GM06990 (cell line): ENCODE results near the gene NRCAM.

Experiments used
- DNase-seq: peaks from one replicate; pipeline ENCODE4 v3.0.0-alpha.2; 2011; ENCODE audit not compliant: insufficient read length; ENCODE audit errors: extremely low read depth
- H3K27me3 ChIP-seq: replicated peaks from 2 replicates; pipeline ENCODE4 v1.6.0; 2011; ENCODE audit warnings: low read length; ENCODE audit not compliant: control insufficient read depth, insufficient read depth
- H3K36me3 ChIP-seq: 2 replicates; pipeline ENCODE4 v1.5.1; 2011; ENCODE audit warnings: low read length; ENCODE audit not compliant: control insufficient read depth, insufficient read depth
- H3K4me3 ChIP-seq: replicated peaks from 2 replicates; pipeline ENCODE4 v1.5.1; 2011; ENCODE audit warnings: low read depth, mild to moderate bottlenecking, control low read depth, low read length
- TF ChIP-seq, protein P1 (sequence below): IDR thresholded peaks from 2 replicates; pipeline ENCODE4 v1.5.1; 2011; ENCODE audit warnings: low read length, control low read depth, mild to moderate bottlenecking, inconsistent platforms; ENCODE audit not compliant: insufficient read depth, poor library complexity, severe bottlenecking

The NRCAM gene

DNA sequence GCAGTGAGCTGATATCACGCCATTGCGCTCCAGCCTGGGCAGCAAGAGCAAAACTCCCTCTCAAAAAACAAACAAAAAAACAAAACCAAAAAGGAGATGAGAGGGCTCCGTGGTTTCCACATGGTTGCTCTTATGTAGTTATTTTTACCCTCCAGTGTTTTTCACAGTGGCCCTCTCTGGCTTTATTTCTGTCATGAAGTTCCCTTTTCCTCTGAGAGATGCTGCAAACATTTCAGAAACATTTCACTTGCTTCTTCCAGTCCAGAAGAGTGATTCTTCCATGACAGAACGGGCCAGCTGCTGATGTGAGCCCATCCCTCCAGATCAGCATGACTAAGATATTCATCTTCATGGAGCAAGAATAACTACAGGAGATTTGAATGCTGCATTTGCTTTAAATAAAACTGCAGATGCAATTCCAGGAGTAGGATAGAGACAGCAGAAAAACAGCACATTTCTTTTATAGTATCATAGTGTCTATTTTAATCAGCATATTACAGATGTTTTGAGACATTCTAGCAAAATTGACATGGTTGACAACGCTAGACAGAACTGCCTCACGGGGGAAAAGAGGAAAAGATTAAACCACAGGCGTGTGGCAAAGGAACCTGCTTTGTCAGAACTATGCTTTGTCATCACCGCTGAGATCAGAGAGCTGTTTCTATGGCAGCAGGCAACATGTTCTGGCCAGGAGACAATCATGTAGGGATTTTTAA is 40.3 kb downstream of the NRCAM start:
- Histone ChIP-seq H3K27me3 (no peaks in the 10 kb centered on the region; the same call in 1 of the 2 replicates), H3K36me3 (no peaks in the 10 kb centered on the region), H3K4me3 (peak overlapping the region; percentile 21)
- DNase-seq: peak; percentile 71
- TF ChIP-seq, protein P1, sequence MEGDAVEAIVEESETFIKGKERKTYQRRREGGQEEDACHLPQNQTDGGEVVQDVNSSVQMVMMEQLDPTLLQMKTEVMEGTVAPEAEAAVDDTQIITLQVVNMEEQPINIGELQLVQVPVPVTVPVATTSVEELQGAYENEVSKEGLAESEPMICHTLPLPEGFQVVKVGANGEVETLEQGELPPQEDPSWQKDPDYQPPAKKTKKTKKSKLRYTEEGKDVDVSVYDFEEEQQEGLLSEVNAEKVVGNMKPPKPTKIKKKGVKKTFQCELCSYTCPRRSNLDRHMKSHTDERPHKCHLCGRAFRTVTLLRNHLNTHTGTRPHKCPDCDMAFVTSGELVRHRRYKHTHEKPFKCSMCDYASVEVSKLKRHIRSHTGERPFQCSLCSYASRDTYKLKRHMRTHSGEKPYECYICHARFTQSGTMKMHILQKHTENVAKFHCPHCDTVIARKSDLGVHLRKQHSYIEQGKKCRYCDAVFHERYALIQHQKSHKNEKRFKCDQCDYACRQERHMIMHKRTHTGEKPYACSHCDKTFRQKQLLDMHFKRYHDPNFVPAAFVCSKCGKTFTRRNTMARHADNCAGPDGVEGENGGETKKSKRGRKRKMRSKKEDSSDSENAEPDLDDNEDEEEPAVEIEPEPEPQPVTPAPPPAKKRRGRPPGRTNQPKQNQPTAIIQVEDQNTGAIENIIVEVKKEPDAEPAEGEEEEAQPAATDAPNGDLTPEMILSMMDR: no peak

DNA sequence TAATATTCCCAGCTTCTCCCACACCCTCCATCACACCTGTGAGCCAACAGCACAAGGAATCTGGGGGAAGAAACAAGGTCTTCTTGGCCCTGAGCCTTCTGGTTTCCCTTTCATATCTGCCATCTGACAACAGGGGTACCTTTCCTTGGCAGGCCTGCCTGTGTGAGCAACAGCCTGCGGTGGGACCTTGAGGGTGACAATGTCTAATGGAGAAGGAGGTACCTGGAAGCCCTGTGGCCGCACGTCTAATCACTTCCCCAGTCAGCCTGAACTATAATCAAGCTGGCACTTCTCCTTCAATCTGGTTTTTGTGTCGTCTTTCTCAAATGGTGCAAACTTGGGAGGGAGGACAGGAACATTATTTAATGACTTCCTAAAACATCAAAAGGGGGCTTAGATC is 41.2 kb downstream of the NRCAM start:
- DNase-seq: no peak
- H3K4me3 ChIP-seq: no peak overlapping the region
- no peaks in the 10 kb centered on the region for H3K36me3 ChIP-seq
- no peaks in the 10 kb centered on the region; the same call in 1 of the 2 replicates for H3K27me3 ChIP-seq
- TF ChIP-seq, protein P1: no peak

DNA sequence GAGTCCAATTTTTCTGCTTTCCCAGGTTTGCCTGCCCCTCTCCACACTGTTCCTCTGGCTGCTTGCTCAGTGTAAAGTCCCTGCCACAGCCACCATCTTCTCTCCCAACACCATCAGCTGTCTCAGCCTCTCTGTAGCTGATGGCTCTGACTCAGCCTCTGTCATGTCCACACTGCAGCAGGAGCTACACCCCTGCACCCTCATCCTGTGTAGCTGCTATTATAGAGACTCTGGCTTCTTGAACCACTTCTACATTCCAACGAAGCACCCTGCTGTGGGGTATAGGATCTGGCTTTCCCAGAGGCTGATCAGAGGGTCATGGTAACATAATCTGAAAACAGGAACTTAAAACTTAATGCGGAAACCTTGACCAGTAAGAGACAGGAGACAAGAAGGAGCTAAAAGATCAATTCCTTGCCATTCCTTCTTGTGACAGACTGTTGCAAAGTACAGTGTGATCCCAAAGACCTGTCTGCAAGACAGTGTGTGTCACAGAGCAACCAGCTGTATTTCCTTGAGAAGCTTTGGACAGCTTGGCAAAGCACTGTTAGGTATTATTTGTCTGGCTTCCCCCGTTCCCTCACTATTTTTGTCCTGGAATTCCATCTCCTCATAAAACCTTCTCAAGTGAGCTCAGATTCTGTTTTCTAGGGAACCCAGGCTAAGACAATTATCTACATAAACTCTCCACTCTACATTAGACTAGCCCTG is 42.3 kb downstream of the NRCAM start:
- Histone ChIP-seq H3K36me3 (no peaks in the 10 kb centered on the region), H3K27me3 (no peaks in the 10 kb centered on the region; the same call in 1 of the 2 replicates), H3K4me3 (no peak overlapping the region)
- TF ChIP-seq, protein P1: no peak
- DNase-seq: no peak

DNA sequence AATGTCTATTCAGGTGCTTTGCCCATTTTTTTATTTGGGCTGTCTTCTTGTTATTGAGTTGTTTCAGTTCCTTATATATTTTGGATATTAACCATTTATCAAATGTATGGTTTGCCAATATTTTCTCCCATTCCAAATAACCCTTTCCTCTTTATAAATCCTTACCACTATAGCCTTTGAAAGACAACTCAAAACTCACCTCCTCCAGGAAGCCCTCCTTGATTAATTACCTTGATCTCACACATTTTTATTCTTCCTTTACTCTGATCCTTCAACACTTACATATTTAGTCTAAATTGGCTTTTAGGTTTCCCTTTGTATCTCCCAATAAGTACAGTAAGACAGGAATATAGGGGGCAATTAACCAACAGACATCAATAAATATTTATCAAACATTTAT is 42.9 kb downstream of the NRCAM start:
- H3K27me3 ChIP-seq: no peaks in the 10 kb centered on the region; the same call in 1 of the 2 replicates
- H3K4me3 ChIP-seq: no peak overlapping the region
- H3K36me3 ChIP-seq: no peaks in the 10 kb centered on the region
- DNase-seq: no peak
- TF ChIP-seq, protein P1: no peak

DNA sequence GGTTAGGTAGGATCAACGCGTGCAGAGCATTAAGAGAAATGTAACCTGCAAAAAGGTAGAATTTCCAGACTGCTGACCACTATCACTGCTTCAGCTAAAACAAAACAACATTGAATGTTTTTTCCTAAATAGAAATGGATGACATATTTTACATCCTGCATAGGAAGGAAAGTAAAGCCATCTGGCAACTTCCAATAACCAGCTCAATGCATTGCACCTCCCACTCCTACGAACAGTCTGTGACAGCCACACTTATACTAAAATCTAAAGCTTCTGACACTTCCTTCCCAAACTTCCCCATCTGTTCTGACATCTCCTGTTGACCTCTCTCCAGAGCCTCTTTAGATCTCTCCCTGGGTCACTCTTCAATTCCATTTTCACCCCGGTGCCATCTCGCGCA is 47.1 kb downstream of the NRCAM start:
- Histone ChIP-seq H3K4me3 (no peak overlapping the region), H3K27me3 (no peaks in the 10 kb centered on the region; the same call in 1 of the 2 replicates), H3K36me3 (no peaks in the 10 kb centered on the region)
- TF ChIP-seq, protein P1: no peak
- DNase-seq: no peak
